DOHH2 (cell line): ENCODE data around the gene IL6R.

Experiments
- H3F3A ChIP-seq: fragments of 200-600 bp; sonication (generic), shearing (Covaris generic); 2 replicates; pipeline ENCODE4 v1.6.0; 2016; ENCODE audit warnings: antibody characterized with exemption, mild to moderate bottlenecking; ENCODE audit not compliant: control insufficient read depth, insufficient read depth
- H3K27ac ChIP-seq: fragments of 200-600 bp; sonication (generic); 2 replicates; pipeline ENCODE4 v1.5.1; 2014; ENCODE audit warnings: low read depth, mild to moderate bottlenecking, low read length, moderate library complexity
- H3K27me3 ChIP-seq: fragments of 200-600 bp; sonication (generic); 2 replicates; pipeline ENCODE4 v1.6.1; 2014; ENCODE audit warnings: mild to moderate bottlenecking, low read length, mixed read lengths; ENCODE audit not compliant: control insufficient read depth
- H3K36me3 ChIP-seq: fragments of 200-600 bp; sonication (generic); 2 replicates; pipeline ENCODE4 v1.6.1; 2014; ENCODE audit warnings: mild to moderate bottlenecking, low read length, moderate library complexity, mixed read lengths; ENCODE audit not compliant: control insufficient read depth
- H3K4me1 ChIP-seq: fragments of 200-600 bp; sonication (generic); 2 replicates; pipeline ENCODE4 v1.6.1; 2014; ENCODE audit warnings: mild to moderate bottlenecking, low read length, mixed read lengths; ENCODE audit not compliant: control insufficient read depth
- H3K4me2 ChIP-seq: fragments of 200-600 bp; sonication (generic); 2 replicates; pipeline ENCODE4 v1.6.0; 2014; ENCODE audit warnings: mild to moderate bottlenecking, low read length, moderate library complexity
- H3K4me3 ChIP-seq: fragments of 200-600 bp; sonication (generic); 2 replicates; pipeline ENCODE4 v1.5.1; 2014; ENCODE audit warnings: mild to moderate bottlenecking, low read length, mixed read lengths
- H3K79me2 ChIP-seq: fragments of 200-600 bp; sonication (generic); 2 replicates; pipeline ENCODE4 v1.6.1; 2014; ENCODE audit warnings: mild to moderate bottlenecking, low read length, mixed read lengths; ENCODE audit not compliant: control insufficient read depth
- H3K9me2 ChIP-seq: fragments of 200-600 bp; sonication (generic); replicated peaks from 2 replicates; pipeline ENCODE4 v1.6.1; 2014; ENCODE audit warnings: mild to moderate bottlenecking, low read length, mixed read lengths; ENCODE audit not compliant: control insufficient read depth
- H3K9me3 ChIP-seq: fragments of 200-600 bp; sonication (generic); 2 replicates; pipeline ENCODE4 v1.6.1; 2014; ENCODE audit warnings: antibody characterized with exemption, low read length, mixed read lengths; ENCODE audit not compliant: control insufficient read depth, insufficient read depth
- H4K20me1 ChIP-seq: fragments of 200-600 bp; sonication (generic); 2 replicates; pipeline ENCODE4 v1.6.0; 2014; ENCODE audit warnings: low read depth, mild to moderate bottlenecking, antibody characterized with exemption, low read length, moderate library complexity; ENCODE audit not compliant: control insufficient read depth, insufficient read depth
- CTCF ChIP-seq: fragments of 200-600 bp; sonication (generic); IDR thresholded peaks from one replicate; pipeline ENCODE4 v1.5.1; 2014; ENCODE audit warnings: antibody characterized with exemption, mild to moderate bottlenecking, low read depth, low read length; ENCODE audit not compliant: poor library complexity, severe bottlenecking
- EZH2phosphoT487 ChIP-seq: fragments of 200-600 bp; sonication (generic); IDR thresholded peaks from 2 replicates; pipeline ENCODE4 v1.6.1; 2017; ENCODE audit warnings: borderline replicate concordance, mild to moderate bottlenecking, antibody characterized with exemption, low read length, moderate library complexity, mixed read lengths

IL6R gene

DNA sequence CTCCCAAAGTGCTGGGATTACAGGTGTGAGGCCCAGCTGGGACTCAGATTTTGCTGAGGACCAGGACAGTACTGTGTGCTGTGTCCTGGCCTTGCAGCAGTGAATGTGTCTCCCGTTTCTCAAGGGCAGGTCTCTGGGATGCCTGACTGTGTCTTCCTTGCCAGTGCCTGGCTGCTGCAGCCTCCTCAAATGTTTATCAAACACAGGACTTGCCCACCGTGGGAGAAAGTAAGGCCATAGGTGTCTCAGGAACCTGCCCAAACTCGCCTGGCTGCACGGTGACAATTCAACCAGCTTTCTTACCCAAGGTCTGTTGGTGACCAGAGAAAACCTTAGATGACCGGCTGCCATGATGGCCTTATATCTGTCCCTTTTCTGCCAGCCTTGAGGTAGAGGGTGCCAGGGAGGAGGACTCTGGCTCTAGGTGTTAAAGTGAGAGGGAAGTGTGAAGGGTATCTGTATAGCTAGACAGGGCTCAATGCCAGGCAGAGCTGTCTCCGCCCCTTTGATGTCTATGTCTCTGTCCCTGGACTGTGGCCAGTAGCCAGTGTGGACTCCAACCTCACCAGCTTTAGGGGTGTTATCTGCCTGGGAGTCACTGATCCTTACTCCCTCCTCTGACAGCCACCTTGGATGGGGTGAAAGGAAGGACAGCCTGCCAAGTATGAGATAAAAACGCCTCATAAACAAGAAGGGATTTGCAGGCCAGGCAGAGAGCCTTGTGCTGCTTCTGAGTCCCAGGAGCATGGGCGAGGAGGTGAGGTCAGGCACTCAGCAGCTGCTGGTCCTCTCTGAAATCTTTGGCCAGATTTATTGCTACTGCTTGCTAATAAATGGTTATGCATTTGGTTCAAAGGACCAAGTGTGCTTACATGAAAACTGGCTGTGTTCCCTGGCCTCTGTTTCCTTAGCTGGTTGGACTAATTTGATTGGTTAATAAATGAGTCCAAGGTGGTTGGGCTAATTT, 22.3 kb downstream of the IL6R start:
- TF ChIP-seq CTCF: no peak
- no peak for TF ChIP-seq EZH2phosphoT487

GRCh38 chr1:154429118-154429517, 24.0 kb downstream of the IL6R start:
- Histone ChIP-seq H4K20me1 (no peaks in the 10 kb centered on the region), H3K27me3 (no peaks in the 10 kb centered on the region), H3K9me3 (no peaks in the 10 kb centered on the region), H3K36me3 (no peaks in the 10 kb centered on the region), H3F3A (no peaks in the 10 kb centered on the region), H3K9me2 (no peaks in the 10 kb centered on the region), H3K27ac (no peak overlapping the region), H3K4me2 (no peak overlapping the region), H3K79me2 (no peaks in the 10 kb centered on the region), H3K4me3 (no peak overlapping the region), H3K4me1 (no peaks in the 10 kb centered on the region)
- no peak for TF ChIP-seq CTCF
- no peak for TF ChIP-seq EZH2phosphoT487

More for the DNA sequence above, 22.3 kb downstream of the IL6R start:
- Histone ChIP-seq H3K9me3 (no peaks in the 10 kb centered on the region), H3F3A (no peaks in the 10 kb centered on the region), H3K79me2 (no peaks in the 10 kb centered on the region), H3K9me2 (no peaks in the 10 kb centered on the region), H3K36me3 (no peaks in the 10 kb centered on the region), H4K20me1 (no peaks in the 10 kb centered on the region), H3K27ac (no peak overlapping the region), H3K4me2 (no peak overlapping the region), H3K4me3 (no peak overlapping the region), H3K4me1 (no peaks in the 10 kb centered on the region), H3K27me3 (peaks cover 4% of the 10 kb centered on the region)

- H3K4me3 ChIP-seq: no peak overlapping the region
- no peak overlapping the region for H3K4me2 ChIP-seq
- H4K20me1 ChIP-seq: no peaks in the 10 kb centered on the region
- TF ChIP-seq CTCF (no peak), EZH2phosphoT487 (no peak)
- H3K79me2 ChIP-seq: no peaks in the 10 kb centered on the region
- H3K9me3 ChIP-seq: no peaks in the 10 kb centered on the region
- H3F3A ChIP-seq: no peaks in the 10 kb centered on the region
- H3K27me3 ChIP-seq: no peaks in the 10 kb centered on the region
- no peaks in the 10 kb centered on the region for H3K9me2 ChIP-seq
- H3K4me1 ChIP-seq: no peaks in the 10 kb centered on the region
- H3K36me3 ChIP-seq: no peaks in the 10 kb centered on the region
- H3K27ac ChIP-seq: no peak overlapping the region
Measured at GRCh38 chr1:154429841-154430611, 24.9 kb downstream of the IL6R start.
